ENCODE data around the gene MEG3.

GRCh38 chr14:100891501-100892445 lies 65.9 kb downstream of the MEG3 start:
- TF ChIP-seq CTCF (IDR thresholded peaks at IDR 0.05) (no peak), USF2 (CRISPR knock-in tag; IDR thresholded peaks at IDR 0.05) (no peak), PRDM15 (CRISPR knock-in tag; IDR thresholded peaks at IDR 0.05) (no peak), SMAD4 (CRISPR knock-in tag; IDR thresholded peaks at IDR 0.05) (no peak), GABPB1 (CRISPR knock-in tag; IDR thresholded peaks at IDR 0.05) (no peak)
